Measurements from ENCODE around the gene ZNF148. TPM values are rescaled to one million over a fixed set of nuclear protein-coding genes. Genes with fewer than 3 reads are reported as not detected.

Gene ZNF148
- total RNA-seq, 1 experiment from 2014 or later: 55.8 TPM

DNA sequence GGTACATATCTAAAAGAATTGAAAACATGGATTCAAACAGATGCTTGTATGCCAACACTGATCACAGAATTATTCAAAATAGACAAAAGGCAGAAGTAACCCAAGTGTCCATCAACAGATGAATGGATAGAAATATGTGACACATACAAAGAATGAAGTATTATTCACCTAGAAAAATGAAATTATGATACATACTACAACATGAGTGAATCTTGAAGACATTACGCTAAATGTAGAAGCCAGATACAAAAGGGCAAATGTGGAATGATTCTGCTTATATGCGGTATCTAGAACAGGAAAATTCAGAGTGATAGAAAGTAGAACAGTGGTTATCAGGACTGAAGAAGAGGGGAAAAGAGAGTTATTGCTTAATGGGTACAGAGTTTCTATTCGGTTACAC is 136.4 kb downstream of the ZNF148 start:
- in situ Hi-C loops (cut with HindIII; ENCODE audit: low pct_unique_long_range_greater_than_20kb, low sequenced_read_pairs) (no loop called here), intact Hi-C loops (cut with micrococcal nuclease; ENCODE audit: unreplicated experiment) (no loop called here)
- Histone ChIP-seq H3K9me3 (ENCODE audit: control insufficient read depth, insufficient read depth, low read depth, low read length) (no peaks in the 10 kb centered on the region), H3K4me1 (ENCODE audit: control insufficient read depth, insufficient read depth, low read length) (no peaks in the 10 kb centered on the region), H3K4me3 (ENCODE audit: low read depth in 2 of 2, low read length in 2 of 2) (no peak overlapping the region), H3K27ac (ENCODE audit: low read length) (no peak overlapping the region), H3K36me3 (ENCODE audit: control insufficient read depth, insufficient read depth, low read length) (no peaks in the 10 kb centered on the region), H3K27me3 (ENCODE audit: control insufficient read depth, insufficient read depth, low read length) (no peaks in the 10 kb centered on the region)
- ATAC-seq (no peak), DNase-seq (ENCODE audit: low read depth, low spot score) (no peak)
- ChIA-PET CTCF (no interaction called here), POLR2A (no interaction called here)
- TF ChIP-seq, protein P1, sequence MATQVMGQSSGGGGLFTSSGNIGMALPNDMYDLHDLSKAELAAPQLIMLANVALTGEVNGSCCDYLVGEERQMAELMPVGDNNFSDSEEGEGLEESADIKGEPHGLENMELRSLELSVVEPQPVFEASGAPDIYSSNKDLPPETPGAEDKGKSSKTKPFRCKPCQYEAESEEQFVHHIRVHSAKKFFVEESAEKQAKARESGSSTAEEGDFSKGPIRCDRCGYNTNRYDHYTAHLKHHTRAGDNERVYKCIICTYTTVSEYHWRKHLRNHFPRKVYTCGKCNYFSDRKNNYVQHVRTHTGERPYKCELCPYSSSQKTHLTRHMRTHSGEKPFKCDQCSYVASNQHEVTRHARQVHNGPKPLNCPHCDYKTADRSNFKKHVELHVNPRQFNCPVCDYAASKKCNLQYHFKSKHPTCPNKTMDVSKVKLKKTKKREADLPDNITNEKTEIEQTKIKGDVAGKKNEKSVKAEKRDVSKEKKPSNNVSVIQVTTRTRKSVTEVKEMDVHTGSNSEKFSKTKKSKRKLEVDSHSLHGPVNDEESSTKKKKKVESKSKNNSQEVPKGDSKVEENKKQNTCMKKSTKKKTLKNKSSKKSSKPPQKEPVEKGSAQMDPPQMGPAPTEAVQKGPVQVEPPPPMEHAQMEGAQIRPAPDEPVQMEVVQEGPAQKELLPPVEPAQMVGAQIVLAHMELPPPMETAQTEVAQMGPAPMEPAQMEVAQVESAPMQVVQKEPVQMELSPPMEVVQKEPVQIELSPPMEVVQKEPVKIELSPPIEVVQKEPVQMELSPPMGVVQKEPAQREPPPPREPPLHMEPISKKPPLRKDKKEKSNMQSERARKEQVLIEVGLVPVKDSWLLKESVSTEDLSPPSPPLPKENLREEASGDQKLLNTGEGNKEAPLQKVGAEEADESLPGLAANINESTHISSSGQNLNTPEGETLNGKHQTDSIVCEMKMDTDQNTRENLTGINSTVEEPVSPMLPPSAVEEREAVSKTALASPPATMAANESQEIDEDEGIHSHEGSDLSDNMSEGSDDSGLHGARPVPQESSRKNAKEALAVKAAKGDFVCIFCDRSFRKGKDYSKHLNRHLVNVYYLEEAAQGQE (IDR thresholded peaks at IDR 0.05; ENCODE audit: insufficient read depth in 1 of 2, low read depth in 2 of 2, low read length in 1 of 2): no peak
- BruUV-seq (replicated peaks): no TSS peak

DNA sequence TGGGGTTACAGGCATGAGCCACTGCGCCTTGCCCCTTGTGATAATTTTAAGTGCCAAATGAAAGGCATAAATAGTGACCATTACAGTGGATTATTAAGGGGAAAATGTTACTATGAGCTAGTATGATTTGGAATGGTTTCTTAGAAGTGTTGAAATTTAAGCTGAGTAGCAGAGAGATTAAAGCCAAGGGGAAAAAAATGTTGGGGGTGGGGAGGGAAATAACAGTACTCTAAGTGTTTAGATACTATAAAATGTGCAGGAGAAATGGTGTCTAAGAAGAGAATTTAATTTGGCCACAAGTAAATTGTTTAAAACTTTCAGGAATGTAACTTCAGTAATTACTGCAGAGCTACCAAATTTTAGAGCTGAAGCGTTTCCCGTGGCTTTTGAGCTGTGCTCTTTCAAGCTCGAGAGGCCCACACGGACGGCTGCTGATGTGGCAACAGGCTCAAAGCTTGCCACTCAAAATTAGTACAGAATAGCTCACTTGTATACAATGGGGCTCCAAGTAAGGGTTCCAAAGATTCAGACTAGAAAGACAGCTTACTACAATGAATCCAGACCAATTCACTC is 138.7 kb downstream of the ZNF148 start:
- BruUV-seq (replicated peaks): no TSS peak
- Histone ChIP-seq H3K4me3 (ENCODE audit: low read depth in 2 of 2, low read length in 2 of 2) (no peak overlapping the region), H3K27ac (ENCODE audit: low read length) (no peak overlapping the region), H3K27me3 (ENCODE audit: control insufficient read depth, insufficient read depth, low read length) (no peaks in the 10 kb centered on the region), H3K4me1 (ENCODE audit: control insufficient read depth, insufficient read depth, low read length) (no peaks in the 10 kb centered on the region), H3K9me3 (ENCODE audit: control insufficient read depth, insufficient read depth, low read depth, low read length) (no peaks in the 10 kb centered on the region), H3K36me3 (ENCODE audit: control insufficient read depth, insufficient read depth, low read length) (peaks cover 4% of the 10 kb centered on the region; the same call in 1 of the 2 replicates)
- ATAC-seq (no peak), DNase-seq (ENCODE audit: low read depth, low spot score) (no peak)
- intact Hi-C loops (cut with micrococcal nuclease; ENCODE audit: unreplicated experiment) (no loop called here), in situ Hi-C loops (cut with HindIII; ENCODE audit: low pct_unique_long_range_greater_than_20kb, low sequenced_read_pairs) (no loop called here)
- ChIA-PET CTCF (no interaction called here), POLR2A (no interaction called here)
- no peak for TF ChIP-seq SIN3A (IDR thresholded peaks at IDR 0.05; ENCODE audit: borderline replicate concordance, insufficient read depth, low read depth, low read length)
- TF ChIP-seq, protein P2, sequence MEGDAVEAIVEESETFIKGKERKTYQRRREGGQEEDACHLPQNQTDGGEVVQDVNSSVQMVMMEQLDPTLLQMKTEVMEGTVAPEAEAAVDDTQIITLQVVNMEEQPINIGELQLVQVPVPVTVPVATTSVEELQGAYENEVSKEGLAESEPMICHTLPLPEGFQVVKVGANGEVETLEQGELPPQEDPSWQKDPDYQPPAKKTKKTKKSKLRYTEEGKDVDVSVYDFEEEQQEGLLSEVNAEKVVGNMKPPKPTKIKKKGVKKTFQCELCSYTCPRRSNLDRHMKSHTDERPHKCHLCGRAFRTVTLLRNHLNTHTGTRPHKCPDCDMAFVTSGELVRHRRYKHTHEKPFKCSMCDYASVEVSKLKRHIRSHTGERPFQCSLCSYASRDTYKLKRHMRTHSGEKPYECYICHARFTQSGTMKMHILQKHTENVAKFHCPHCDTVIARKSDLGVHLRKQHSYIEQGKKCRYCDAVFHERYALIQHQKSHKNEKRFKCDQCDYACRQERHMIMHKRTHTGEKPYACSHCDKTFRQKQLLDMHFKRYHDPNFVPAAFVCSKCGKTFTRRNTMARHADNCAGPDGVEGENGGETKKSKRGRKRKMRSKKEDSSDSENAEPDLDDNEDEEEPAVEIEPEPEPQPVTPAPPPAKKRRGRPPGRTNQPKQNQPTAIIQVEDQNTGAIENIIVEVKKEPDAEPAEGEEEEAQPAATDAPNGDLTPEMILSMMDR (IDR thresholded peaks at IDR 0.05): no peak
- TF ChIP-seq TCF7L2 (IDR thresholded peaks at IDR 0.05; ENCODE audit: low read depth, low read length): no peak
- TF ChIP-seq POLR2AphosphoS5 (IDR thresholded peaks at IDR 0.05; ENCODE audit: low read depth, low read length): no peak
- TF ChIP-seq, protein P1 (IDR thresholded peaks at IDR 0.05; ENCODE audit: insufficient read depth in 1 of 2, low read depth in 2 of 2, low read length in 1 of 2): no peak
